Glutamatergic neuron (in vitro differentiated cells): ENCODE results near the gene MRPL36. TPM values are rescaled to one million over a fixed set of nuclear protein-coding genes. Genes with fewer than 3 reads are reported as not detected.

Experiments used
- DNase-seq: peaks from one replicate; pipeline ENCODE4 v3.0.0; 2022
- H3K27ac Mint-ChIP-seq: one replicate; pipeline ENCODE4 v1.8.0; 2020; ENCODE audit warnings: mild to moderate bottlenecking, mixed read lengths, inconsistent platforms; ENCODE audit not compliant: unreplicated experiment
- H3K27me3 Mint-ChIP-seq: one replicate; pipeline ENCODE4 v1.8.0; 2020; ENCODE audit warnings: mild to moderate bottlenecking, moderate library complexity, mixed read lengths, inconsistent platforms; ENCODE audit not compliant: unreplicated experiment
- H3K36me3 Mint-ChIP-seq: one replicate; pipeline ENCODE4 v1.8.0; 2020; ENCODE audit warnings: mild to moderate bottlenecking, mixed read lengths, inconsistent platforms; ENCODE audit not compliant: unreplicated experiment
- H3K4me1 Mint-ChIP-seq: one replicate; pipeline ENCODE4 v1.8.0; 2020; ENCODE audit warnings: mild to moderate bottlenecking, low read depth, mixed read lengths, inconsistent platforms; ENCODE audit not compliant: unreplicated experiment
- H3K4me3 Mint-ChIP-seq: one replicate; pipeline ENCODE4 v1.8.0; 2020; ENCODE audit warnings: mild to moderate bottlenecking, mixed read lengths, inconsistent platforms; ENCODE audit not compliant: unreplicated experiment
- H3K9me3 Mint-ChIP-seq: one replicate; pipeline ENCODE4 v1.8.0; 2020; ENCODE audit warnings: mild to moderate bottlenecking, moderate library complexity, mixed read lengths, inconsistent platforms; ENCODE audit not compliant: unreplicated experiment
- total RNA-seq: library from RNA; stranded (reverse); fragmentation: NEBNext Ultra II Directional; extraction: Animal tissue kit (Norgen Biotek cat#: 25700); gene quantifications from one replicate; pipeline ENCODE4 v1.2.1, GENCODE V29; 2021; ENCODE audit not compliant: unreplicated experiment
- TF ChIP-seq, protein P1 (sequence below): fragments of 200-600 bp; sonication (generic); IDR thresholded peaks from one replicate; pipeline ENCODE4 v1.5.0; 2021; ENCODE audit not compliant: partially characterized antibody, unreplicated experiment

The MRPL36 gene
- total RNA-seq, 1 donor from 2014 or later: 40.0 TPM

GRCh38 chr5:1795931-1796330, 3.7 kb downstream of the MRPL36 start:
- H3K27ac Mint-ChIP-seq: no peak overlapping the region
- H3K4me1 Mint-ChIP-seq: peaks cover 11% of the 10 kb centered on the region
- no peak overlapping the region for H3K4me3 Mint-ChIP-seq
- peaks cover 5% of the 10 kb centered on the region for H3K27me3 Mint-ChIP-seq
- TF ChIP-seq, protein P1, sequence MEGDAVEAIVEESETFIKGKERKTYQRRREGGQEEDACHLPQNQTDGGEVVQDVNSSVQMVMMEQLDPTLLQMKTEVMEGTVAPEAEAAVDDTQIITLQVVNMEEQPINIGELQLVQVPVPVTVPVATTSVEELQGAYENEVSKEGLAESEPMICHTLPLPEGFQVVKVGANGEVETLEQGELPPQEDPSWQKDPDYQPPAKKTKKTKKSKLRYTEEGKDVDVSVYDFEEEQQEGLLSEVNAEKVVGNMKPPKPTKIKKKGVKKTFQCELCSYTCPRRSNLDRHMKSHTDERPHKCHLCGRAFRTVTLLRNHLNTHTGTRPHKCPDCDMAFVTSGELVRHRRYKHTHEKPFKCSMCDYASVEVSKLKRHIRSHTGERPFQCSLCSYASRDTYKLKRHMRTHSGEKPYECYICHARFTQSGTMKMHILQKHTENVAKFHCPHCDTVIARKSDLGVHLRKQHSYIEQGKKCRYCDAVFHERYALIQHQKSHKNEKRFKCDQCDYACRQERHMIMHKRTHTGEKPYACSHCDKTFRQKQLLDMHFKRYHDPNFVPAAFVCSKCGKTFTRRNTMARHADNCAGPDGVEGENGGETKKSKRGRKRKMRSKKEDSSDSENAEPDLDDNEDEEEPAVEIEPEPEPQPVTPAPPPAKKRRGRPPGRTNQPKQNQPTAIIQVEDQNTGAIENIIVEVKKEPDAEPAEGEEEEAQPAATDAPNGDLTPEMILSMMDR: no peak
- DNase-seq: no peak
- H3K9me3 Mint-ChIP-seq: peaks cover 14% of the 10 kb centered on the region
- no peaks in the 10 kb centered on the region for H3K36me3 Mint-ChIP-seq

- Mint-ChIP-seq H3K36me3 (no peaks in the 10 kb centered on the region), H3K9me3 (peaks cover 12% of the 10 kb centered on the region), H3K4me1 (peaks cover 12% of the 10 kb centered on the region), H3K27me3 (peaks cover 5% of the 10 kb centered on the region), H3K4me3 (no peak overlapping the region), H3K27ac (no peak overlapping the region)
- TF ChIP-seq, protein P1: no peak
- no peak for DNase-seq
These were observed 4.1 kb downstream of the MRPL36 start for GRCh38 chr5:1795506-1795905.

GRCh38 chr5:1794901-1795290, 4.7 kb downstream of the MRPL36 start:
- Mint-ChIP-seq H3K27me3 (peaks cover 1% of the 10 kb centered on the region), H3K9me3 (peaks cover 7% of the 10 kb centered on the region), H3K36me3 (no peaks in the 10 kb centered on the region), H3K27ac (no peak overlapping the region), H3K4me3 (no peak overlapping the region), H3K4me1 (peaks cover 16% of the 10 kb centered on the region)
- no peak for DNase-seq
- TF ChIP-seq, protein P1: no peak

- TF ChIP-seq, protein P1: no peak
- Mint-ChIP-seq H3K9me3 (peaks cover 5% of the 10 kb centered on the region), H3K27ac (no peak overlapping the region), H3K36me3 (no peaks in the 10 kb centered on the region), H3K27me3 (no peaks in the 10 kb centered on the region), H3K4me3 (no peak overlapping the region), H3K4me1 (peaks cover 16% of the 10 kb centered on the region)
- DNase-seq: no peak
These were observed 5.4 kb downstream of the MRPL36 start for GRCh38 chr5:1793966-1794900.

DNA sequence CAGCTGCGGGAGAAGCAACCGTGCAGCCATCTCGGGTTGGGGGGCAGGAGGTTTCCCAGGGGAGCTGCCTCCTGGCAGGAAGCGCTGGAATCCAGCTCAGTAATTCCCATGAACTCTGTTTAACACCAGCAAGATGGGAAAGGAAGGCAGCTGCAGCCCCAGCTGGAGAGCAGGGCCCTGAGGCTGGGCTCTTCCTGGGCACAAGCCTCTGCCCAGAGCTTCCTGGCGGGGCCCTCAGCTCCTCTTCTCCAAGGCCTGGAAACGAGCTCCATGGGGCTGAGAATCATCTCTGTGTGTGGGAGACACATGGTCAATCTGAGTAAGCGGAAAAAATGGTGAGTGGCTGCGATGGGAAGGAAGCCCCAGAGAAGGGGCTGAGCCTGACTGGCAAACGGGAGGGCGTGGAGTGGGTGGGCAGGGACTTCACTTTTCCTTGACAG, 6.3 kb downstream of the MRPL36 start:
- H3K27me3 Mint-ChIP-seq: no peaks in the 10 kb centered on the region
- peaks cover 12% of the 10 kb centered on the region for H3K4me1 Mint-ChIP-seq
- H3K36me3 Mint-ChIP-seq: no peaks in the 10 kb centered on the region
- DNase-seq: no peak
- TF ChIP-seq, protein P1: no peak
- no peak overlapping the region for H3K4me3 Mint-ChIP-seq
- H3K9me3 Mint-ChIP-seq: peaks cover 2% of the 10 kb centered on the region
- no peak overlapping the region for H3K27ac Mint-ChIP-seq
